ENCODE data around the gene RBPJ. TPM values are rescaled to one million over a fixed set of nuclear protein-coding genes. Genes with fewer than 3 reads are reported as not detected.
A peak's percentile ranks its signal among the peaks of the same experiment; 100 is the strongest.

The RBPJ gene
- total RNA-seq, 4 donors from 2014 or later, result 67.1 to 80.2 (median 76.5) TPM

- Histone ChIP-seq H3K27ac (no peak overlapping the region), H3K36me3 (no peaks in the 10 kb centered on the region), H3K27me3 (no peaks in the 10 kb centered on the region), H3K9me3 (peaks cover 0 to 12% (median 0%) of the 10 kb centered on the region in 4 donors), H3K4me1 (no peaks in the 10 kb centered on the region), H3K4me3 (no peak overlapping the region)
- DNase-seq (ENCODE audit: low spot score in 2 of 2), result no peak
- WGBS, 2 donors, result 91% methylated on average over 6 of the region's 6 CpGs
- no peak for TF ChIP-seq POLR2A (IDR thresholded peaks at IDR 0.05)
- TF ChIP-seq EP300 (IDR thresholded peaks at IDR 0.05), result no peak
- TF ChIP-seq, protein P1, sequence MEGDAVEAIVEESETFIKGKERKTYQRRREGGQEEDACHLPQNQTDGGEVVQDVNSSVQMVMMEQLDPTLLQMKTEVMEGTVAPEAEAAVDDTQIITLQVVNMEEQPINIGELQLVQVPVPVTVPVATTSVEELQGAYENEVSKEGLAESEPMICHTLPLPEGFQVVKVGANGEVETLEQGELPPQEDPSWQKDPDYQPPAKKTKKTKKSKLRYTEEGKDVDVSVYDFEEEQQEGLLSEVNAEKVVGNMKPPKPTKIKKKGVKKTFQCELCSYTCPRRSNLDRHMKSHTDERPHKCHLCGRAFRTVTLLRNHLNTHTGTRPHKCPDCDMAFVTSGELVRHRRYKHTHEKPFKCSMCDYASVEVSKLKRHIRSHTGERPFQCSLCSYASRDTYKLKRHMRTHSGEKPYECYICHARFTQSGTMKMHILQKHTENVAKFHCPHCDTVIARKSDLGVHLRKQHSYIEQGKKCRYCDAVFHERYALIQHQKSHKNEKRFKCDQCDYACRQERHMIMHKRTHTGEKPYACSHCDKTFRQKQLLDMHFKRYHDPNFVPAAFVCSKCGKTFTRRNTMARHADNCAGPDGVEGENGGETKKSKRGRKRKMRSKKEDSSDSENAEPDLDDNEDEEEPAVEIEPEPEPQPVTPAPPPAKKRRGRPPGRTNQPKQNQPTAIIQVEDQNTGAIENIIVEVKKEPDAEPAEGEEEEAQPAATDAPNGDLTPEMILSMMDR (IDR thresholded peaks at IDR 0.05), result no peak
Observed at GRCh38 chr4:26457412-26457811, 136.6 kb downstream of the RBPJ start.

DNA sequence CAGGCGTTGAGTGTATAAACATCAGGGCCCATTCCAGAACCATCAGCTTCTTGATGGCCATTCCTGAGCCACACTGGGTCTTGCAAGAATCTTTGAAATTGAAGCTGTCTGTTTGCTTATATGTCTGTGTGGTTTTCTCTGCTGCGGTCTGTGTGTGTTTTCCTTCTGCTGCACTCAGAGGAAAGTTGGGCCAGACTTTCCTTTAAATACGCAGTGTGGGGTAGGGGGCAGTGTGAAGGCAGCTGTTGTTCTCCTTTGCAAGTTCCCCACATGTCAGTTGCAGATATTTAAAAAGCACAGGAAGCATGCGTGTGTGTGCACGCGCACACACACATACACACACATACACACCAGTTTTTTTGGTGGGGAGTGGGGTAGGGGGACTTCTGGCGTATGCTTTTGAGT, 137.3 kb downstream of the RBPJ start:
- Histone ChIP-seq H3K36me3 (no peaks in the 10 kb centered on the region), H3K9me3 (peaks cover 0 to 12% (median 0%) of the 10 kb centered on the region in 4 donors), H3K27me3 (no peaks in the 10 kb centered on the region), H3K4me3 (no peak overlapping the region), H3K27ac (no peak overlapping the region), H3K4me1 (no peaks in the 10 kb centered on the region)
- TF ChIP-seq POLR2A (IDR thresholded peaks at IDR 0.05) (no peak), EP300 (IDR thresholded peaks at IDR 0.05) (no peak)
- WGBS, 2 donors, result 43 to 56% methylated on average over 7 of the region's 7 CpGs
- DNase-seq (ENCODE audit: low spot score in 2 of 2), result no peak

DNA sequence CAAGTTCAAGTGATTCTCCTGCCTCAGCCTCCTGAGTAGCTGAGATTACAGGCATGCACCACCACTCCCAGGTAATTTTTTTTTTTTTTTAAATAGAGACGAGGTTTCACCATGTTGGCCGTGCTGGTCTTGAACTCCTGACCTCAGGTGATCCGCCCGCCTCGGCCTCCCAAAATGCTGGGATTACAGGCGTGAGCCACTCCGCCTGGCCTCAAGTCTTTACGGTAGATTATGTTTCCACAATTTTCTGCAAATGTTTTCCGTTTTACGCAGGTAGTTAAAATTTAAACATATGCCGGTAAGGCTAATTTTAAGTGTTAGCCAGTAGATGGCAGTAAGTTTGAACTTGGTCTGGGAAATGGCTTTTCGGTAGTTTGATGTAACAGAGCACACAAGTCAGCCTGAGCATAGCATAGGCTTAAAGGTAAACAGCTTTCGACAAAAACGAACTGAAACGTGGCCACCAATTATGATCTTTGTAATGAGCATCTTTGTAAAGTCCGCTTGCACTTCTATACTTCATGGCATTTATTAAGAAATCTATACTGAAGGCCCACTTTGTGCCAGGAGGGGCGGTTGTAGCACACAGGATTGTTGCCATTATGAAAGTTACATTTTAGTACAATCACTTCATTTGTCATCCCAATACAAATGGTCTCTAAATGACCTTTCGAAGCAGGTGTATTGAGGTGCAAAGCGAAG, 138.4 kb downstream of the RBPJ start:
- no peak overlapping the region for H3K27ac ChIP-seq
- no peak for DNase-seq (ENCODE audit: low spot score in 2 of 2)
- no peaks in the 10 kb centered on the region for H3K4me1 ChIP-seq
- peaks cover 0 to 6% (median 0%) of the 10 kb centered on the region in 4 donors for H3K9me3 ChIP-seq
- H3K4me3 ChIP-seq, result no peak overlapping the region
- TF ChIP-seq, protein P1 (IDR thresholded peaks at IDR 0.05), result peak; percentile 25 to 49 (median 41)
- no peak for TF ChIP-seq EP300 (IDR thresholded peaks at IDR 0.05)
- 39 to 43% methylated on average over 19 of the region's 19 CpGs for WGBS, 2 donors
- no peaks in the 10 kb centered on the region for H3K27me3 ChIP-seq
- no peaks in the 10 kb centered on the region for H3K36me3 ChIP-seq

DNA sequence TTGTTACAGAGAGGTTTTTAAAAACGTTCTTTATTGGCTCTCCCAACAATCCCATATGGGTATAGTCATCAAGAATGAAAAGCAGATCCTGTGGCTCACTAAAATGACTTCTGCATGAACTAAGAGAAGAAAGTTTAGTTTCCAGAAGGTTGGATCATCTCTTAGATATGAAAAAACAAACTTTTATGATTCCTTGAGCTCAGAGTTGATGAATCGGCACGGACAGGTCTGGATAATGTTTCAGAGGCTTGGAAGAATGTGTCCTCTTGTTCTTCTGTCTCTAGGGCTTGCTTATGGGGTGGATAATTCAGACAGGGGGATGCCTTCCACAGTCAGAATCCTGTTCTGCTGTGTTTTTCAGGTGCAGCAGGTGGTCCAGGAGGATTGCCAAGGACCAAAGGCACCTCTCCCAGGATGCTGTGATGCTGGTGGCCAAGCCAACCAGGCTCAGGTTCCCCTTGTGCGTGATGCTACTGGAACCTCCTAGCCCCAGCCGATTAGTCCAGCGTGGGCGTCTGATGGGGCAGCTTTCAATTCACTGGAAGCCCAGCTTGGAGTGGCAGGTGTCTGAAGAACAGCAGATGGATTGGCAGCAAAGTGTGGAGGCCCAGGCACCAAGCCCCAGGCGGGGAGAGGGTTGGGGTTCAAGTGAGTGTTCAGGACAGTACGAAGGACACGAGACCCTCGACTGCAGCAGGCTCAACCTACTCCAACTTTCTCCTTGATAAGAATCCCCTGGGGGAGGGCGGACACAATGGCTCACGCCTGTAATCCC, 139.1 kb downstream of the RBPJ start:
- 91 to 92% methylated on average over 13 of the region's 13 CpGs for WGBS, 2 donors
- Histone ChIP-seq H3K4me1 (no peaks in the 10 kb centered on the region), H3K9me3 (peaks cover 0 to 4% (median 0%) of the 10 kb centered on the region in 4 donors), H3K36me3 (no peaks in the 10 kb centered on the region), H3K4me3 (no peak overlapping the region), H3K27me3 (no peaks in the 10 kb centered on the region), H3K27ac (no peak overlapping the region)
- DNase-seq (ENCODE audit: low spot score in 2 of 2), result no peak
- no peak for TF ChIP-seq EP300 (IDR thresholded peaks at IDR 0.05)
- TF ChIP-seq, protein P1 (IDR thresholded peaks at IDR 0.05), result no peak
- no peak for TF ChIP-seq POLR2A (IDR thresholded peaks at IDR 0.05)

GRCh38 chr4:26462874-26463273, 142.1 kb downstream of the RBPJ start:
- WGBS, 2 donors, result 71 to 76% methylated on average over 2 of the region's 2 CpGs
- no peaks in the 10 kb centered on the region for H3K4me1 ChIP-seq
- no peaks in the 10 kb centered on the region for H3K27me3 ChIP-seq
- H3K4me3 ChIP-seq, result no peak overlapping the region
- no peak for DNase-seq (ENCODE audit: low spot score in 2 of 2)
- TF ChIP-seq POLR2A (IDR thresholded peaks at IDR 0.05) (no peak), EP300 (IDR thresholded peaks at IDR 0.05) (no peak)
- TF ChIP-seq, protein P1 (IDR thresholded peaks at IDR 0.05), result no peak
- peaks cover 0 to 4% (median 0%) of the 10 kb centered on the region in 4 donors for H3K9me3 ChIP-seq
- H3K36me3 ChIP-seq, result no peaks in the 10 kb centered on the region
- no peak overlapping the region for H3K27ac ChIP-seq

All from tibial nerve (tissue), 4 donors.